Activated naive CD4-positive, alpha-beta T cell treated with anti-CD3 and anti-CD28 coated beads, Interleukin-2, amount 50 U/mL, for 16 hours (primary cell): Measurements from ENCODE around the gene HTR3B.
"Not testable (repeated sequence)": the region's sequence is repeated elsewhere in the genome, so short reads cannot be mapped to it uniquely, and the experiment has no call there.

ENCODE experiments used
- DNase-seq: peaks from one replicate; pipeline ENCODE4 v3.0.0-alpha.2; 2020

The HTR3B gene

DNA sequence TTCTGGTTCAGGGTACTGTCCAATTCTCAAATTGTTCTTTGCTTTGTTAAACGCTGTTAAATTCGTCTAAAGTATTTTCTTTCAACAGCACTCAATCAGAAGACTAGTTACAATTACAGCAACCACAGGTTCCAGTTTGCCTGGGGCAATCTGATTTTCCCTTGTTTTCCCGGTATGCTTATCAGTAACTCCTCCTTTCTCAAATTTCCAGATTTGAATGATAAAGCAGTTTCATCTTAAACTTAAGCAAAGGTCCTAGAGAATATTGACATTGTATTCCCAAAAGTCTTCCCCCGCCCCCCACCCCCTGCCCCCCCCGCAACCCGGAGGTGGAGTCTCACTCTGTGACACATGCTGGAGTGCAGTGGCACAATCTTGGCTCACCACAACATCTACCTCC lies 18.7 kb upstream of the HTR3B start:
- no peak for DNase-seq

DNA sequence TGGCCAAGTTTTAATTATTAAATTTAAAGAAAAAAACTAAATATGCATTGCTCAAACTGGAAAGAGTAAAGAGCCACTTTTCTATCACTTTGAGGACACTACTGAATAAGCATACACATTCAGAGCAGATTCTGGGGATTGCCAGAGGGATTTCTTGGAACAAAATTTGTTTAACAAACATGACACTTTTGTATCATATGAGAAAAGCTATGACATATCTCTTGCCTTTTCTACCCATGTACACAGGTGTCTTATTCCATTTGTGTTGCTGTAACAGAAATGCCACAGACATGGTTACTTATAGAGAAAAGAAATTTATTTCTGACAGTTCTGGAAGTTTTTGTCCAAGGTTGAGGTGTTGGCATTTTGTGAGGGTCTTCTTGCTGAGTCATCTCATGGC lies 15.7 kb upstream of the HTR3B start:
- DNase-seq: no peak

- no peak for DNase-seq
Measured at GRCh38 chr11:113894421-113894996, 10.1 kb upstream of the HTR3B start.

GRCh38 chr11:113895367-113896155 lies 9.0 kb upstream of the HTR3B start:
- no peak for DNase-seq

DNA sequence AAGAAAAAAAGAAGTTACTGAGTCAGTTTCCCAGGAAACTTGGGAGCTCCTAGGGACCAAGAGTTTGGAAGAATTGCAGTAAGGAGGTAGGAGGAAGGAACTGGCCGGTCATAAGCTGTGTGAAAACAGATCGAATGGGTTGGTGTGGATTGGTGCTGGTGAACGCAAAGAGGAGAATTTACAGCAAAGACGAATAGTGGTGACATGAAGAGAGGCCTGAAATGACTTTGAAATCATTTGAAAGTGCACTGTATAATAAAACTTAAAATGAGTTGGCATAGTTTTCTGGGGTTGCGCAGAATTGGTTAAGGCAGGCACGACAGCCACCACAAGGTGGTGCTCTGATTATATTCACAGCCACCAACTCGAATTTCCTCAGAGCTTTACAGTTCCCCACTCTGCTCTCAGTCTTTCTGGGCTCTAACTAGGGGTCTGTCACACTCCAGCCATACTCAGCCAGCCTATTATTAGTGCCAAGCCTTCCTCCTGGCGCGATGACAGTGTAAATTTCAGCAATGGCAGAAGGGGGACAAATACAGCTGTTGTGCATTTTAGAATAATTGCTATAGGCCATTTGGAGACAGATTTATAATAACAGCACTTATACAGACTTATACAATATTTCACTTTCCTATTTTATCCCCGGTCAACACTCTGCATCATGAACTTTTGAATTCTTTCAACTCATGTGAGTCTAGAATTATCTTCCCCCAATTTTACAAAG lies 8.3 kb upstream of the HTR3B start:
- peak; percentile 22 for DNase-seq

- no peak for DNase-seq
Measured at GRCh38 chr11:113901141-113901540, 3.5 kb upstream of the HTR3B start.

DNA sequence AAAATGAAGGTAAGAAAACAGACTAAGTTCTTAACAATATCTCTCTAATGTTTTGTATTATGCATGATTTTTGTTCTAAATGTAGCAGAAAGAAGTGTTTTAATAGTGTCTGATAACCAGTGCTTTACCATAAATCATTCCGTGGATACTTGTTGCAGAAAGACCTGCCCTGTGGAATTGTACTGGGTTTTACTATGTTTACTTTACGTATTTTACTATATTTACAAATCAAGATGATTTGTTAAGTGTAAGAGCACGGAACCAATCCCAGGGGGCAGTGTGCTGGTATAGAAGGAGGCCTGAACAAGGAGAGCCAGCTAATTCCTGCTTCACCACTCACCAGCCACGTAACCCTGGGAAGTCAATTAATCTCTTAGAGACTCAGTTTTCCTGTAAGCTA lies 1.4 kb downstream of the HTR3B start:
- no peak for DNase-seq

- no peak for DNase-seq
Measured at GRCh38 chr11:113906516-113906915, 1.9 kb downstream of the HTR3B start.

GRCh38 chr11:113907152-113907551 lies 2.6 kb downstream of the HTR3B start:
- no peak for DNase-seq

DNA sequence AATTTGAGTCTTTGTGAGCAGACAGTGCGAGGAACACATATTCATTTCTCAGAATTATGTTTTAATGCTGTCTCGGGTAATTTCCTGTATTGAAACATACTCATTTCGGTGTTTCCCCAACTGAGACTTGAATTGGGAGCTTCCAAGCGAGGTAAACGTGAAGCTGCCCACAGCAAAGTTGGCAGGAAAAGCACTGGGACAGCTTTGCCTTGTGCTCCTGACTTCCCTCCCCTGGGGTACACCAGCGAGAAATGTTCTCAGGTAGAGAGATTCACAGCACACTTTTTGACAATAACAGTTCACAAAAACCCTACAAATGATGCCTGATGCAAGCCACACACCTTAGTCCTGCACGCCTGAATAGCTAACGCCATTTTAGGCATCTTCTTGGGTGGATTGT lies 3.1 kb downstream of the HTR3B start:
- DNase-seq: no peak

DNA sequence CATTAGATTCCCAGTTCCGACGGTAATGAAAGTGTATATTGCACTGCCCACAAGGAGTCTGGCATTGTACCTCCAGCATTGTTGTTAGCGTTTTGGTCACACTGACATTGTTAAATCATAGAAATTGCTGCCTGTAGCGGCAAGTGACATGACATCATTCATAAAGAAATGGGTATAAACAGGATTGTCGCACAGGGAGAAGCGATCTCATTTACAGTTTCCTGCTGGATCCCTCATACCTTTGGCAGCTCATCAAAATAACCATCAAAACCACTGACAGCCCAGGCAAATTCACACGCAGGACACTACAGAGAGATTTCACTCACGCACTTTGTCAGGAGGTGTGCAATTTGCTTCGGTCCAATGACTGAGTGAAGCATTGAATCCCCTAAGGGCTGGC lies 3.5 kb downstream of the HTR3B start:
- no peak for DNase-seq

GRCh38 chr11:113911491-113911890 lies 6.9 kb downstream of the HTR3B start:
- not testable (repeated sequence) for DNase-seq

GRCh38 chr11:113923572-113923971 lies 19.0 kb downstream of the HTR3B start:
- no peak for DNase-seq

DNA sequence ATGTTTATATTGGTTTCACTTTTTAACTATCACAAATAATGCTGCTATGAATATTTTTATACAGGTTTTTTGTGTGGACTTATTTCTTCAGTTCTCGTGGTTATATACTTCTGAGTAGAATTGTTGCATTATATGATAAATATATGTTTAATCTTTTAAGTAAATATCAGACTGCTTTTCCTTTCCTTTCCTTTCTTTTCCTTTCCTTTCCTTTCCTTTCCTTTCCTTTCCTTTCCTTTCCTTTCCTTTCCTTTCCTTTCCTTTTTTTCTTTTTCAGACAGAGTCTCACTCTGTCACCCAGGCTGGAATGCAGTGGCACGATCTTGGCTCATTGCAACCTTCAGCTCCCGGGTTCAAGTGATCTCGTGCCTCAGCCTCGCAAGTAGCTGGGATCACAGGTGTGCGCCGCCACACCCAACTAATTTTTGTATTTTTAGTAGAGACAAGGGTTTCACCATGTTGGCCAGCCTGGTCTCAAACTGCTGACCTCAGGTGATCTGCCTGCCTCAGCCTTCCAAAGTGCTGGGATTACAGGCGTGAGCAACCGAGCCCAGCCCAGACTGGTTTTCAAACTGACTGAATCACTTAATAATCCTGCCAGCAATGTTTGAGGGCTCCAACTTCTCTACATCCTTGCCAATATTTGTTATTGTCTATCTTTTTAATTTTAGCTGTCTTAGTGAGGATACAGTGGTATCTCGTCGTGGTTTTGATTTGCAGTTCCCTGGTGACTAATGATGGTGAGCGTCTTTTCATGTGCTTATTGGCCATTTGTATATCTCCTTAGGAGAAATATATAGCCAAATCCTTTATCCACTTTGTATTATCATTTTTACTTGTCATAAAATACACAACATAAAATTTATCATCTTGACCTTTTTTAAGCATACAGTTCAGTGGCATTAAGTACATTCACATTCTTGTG lies 21.9 kb downstream of the HTR3B start:
- DNase-seq: no peak

- no peak for DNase-seq
Measured at GRCh38 chr11:113928311-113928710, 23.7 kb downstream of the HTR3B start.

- DNase-seq: no peak
Measured at GRCh38 chr11:113932788-113933187, 28.2 kb downstream of the HTR3B start.

GRCh38 chr11:113934193-113934592 lies 29.6 kb downstream of the HTR3B start:
- not testable (repeated sequence) for DNase-seq

- DNase-seq: no peak
Measured at GRCh38 chr11:113934761-113935160, 30.2 kb downstream of the HTR3B start.

GRCh38 chr11:113935858-113936257 lies 31.3 kb downstream of the HTR3B start:
- DNase-seq: no peak

DNA sequence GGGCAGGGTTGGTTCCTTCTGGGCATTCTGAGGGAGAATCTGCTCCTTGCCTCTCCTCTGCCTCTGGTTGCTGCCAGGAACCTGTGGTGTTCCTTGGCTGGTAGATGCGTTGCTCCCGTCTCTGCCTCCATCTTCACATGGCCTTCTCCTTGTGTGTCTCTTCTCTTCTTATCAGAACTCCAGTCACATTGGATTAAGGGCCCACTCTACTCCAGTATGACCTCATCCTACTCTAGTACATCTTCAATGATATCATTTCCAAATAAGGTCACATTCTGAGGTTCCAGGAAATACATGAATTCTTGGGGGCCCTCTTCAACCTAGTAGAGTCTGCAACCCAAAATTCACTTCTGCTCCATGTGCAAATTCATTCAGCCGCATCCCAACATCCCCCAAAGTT lies 33.3 kb downstream of the HTR3B start:
- DNase-seq: no peak

- no peak for DNase-seq
Measured at GRCh38 chr11:113942256-113942655, 37.7 kb downstream of the HTR3B start.

DNA sequence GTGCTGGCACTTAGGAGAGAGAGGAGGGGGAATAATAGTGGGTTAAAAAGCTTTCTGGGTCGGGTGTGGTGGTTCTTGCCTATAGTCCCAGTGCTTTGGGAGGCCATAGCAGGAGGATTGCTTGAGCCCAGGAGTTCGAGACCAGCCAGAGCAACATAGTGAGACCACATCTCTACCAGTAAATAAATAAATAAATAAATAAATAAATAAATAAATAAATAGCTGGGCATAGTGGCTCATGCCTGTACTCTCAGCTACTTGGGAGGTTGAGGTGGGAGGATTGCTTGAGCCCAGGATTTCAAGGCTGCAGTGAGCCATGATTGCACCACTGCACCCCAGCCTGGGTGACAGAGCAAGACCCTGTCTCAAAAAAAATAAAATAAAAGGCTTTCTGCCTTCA lies 41.6 kb downstream of the HTR3B start:
- DNase-seq: not testable (repeated sequence)

DNA sequence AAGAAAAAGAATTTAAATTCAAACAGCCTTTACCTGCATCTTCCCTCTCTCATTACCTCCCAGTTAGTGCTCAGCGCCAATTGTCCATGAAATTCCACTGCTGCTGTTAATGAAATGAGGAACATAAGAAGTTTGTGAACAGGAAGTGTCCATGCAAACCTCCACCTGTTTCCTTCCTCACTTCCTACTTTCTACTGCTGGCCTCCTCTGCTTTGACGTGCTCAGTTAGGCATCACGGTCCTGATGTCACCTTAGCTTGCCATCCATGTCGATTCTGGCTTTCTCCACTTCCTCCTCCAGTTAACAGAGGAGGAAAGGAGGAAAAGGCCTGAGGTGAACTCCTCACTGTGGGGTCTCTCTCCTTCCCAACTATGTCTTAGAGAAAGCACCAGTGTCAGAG lies 43.4 kb downstream of the HTR3B start:
- DNase-seq: no peak
